HG03575 (cell line): ENCODE results near the gene CCM2.

Source experiments
- ATAC-seq: cut with Tn5 transposase; IDR thresholded peaks from one replicate; pipeline ENCODE4 v1.9.1; 2021; ENCODE audit not compliant: unreplicated experiment, insufficient number of reproducible peaks, low FRiP score; ENCODE audit errors: extremely low read depth

The CCM2 gene

DNA sequence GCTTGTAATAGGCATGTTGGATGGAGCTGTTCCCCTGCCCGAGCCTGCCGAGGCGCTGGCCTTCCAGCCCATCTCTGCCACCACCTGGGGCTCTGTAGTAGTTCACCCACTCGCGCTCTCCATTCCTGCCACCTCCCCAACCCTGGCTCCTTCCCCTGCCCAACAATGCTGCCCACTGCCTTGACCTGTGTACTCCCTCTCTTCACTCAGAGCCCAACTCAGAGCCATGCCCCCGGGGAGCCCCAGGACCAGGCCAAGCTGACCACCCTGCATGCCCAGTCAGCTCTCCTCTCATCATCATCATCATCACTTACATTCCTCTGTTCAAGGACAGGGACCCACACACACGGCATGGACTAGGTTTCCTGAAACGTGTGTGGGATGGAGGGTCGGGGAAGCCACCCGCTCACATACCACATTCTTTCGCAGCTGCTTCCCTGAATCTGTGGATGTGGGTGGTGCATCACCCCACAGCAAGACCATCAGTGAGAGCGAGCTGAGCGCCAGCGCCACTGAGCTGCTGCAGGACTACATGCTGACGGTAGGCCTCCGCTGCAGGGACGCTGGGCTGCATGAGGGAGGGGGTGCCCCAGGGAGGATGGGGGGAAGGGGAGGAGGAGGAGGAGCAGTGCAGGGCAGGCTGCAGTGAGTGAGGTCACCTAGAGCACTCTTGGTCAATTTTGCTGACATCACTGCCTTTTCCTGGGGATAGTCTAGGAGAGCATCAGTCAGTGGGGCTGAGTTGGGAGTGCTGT lies 73.2 kb downstream of the CCM2 start:
- no peak for ATAC-seq

DNA sequence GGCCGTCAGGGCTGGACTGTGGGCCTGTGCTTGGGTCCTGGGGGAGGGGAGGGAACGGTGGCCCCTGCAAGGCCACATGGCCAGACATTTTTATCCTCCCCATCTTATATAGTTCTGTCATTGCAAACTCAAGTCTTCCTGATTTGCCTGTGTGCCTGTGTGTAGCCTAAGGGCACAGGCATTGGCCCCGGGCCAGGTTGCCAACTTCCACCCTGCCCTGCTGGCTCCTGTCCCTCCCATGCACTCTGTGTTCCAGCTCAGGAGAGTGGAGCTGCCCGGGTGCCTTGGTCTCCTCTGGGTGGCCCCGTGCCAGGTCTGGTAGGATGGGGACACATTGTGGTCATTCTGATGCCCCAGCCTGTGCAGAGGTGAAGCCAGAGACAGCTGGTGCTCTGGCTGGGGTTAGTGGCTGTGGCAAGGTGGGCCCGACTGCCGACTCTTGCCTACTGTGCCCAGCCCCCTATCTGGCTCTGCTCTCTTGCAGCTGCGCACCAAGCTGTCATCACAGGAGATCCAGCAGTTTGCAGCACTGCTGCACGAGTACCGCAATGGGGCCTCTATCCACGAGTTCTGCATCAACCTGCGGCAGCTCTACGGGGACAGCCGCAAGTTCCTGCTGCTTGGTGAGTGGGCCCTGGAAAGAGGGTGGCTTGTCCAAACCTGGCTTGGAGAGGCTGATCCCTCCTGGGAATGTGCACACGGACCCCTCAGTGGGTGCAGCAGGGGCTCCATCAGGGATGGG lies 74.0 kb downstream of the CCM2 start:
- no peak for ATAC-seq

DNA sequence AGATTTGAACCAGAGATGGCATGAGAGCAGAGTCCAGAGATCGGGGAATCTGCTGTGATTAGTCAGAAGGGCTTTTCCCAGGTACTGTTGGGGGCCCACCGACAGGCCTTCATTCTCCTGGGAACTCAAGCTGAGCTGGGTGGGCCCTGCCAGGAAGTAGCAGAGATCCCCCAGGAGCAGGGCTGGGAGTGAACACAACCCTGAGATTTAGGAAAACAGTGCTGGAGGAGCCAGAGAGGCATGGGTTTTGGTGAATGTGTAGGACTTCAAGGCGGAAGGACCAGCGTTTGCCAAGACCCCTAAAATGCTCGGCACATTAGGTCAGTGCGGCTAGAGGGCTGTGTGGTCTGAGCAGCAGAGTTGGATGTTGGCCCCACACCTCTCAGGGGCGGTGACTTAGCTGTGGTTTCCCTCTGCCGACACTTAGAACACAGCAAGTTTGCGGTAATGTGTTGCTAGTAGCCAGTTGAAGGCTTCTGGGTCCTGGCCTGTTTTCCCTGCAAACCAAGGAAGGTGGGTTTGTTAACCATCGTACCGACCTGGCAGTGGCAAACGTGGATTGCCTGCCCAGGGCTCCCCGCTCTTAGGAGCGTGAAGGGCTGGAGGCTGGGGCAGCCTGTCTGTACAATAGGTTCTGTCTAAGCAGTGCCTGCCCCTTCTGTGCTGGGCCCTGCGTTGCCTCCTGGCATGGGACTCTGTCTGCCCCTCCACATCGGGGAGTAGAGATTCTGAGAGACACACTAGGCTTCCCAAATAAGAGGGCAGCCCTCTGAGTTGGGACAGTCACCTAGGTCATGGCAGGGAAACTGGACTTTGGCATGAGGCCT lies 74.7 kb downstream of the CCM2 start:
- ATAC-seq: no peak

DNA sequence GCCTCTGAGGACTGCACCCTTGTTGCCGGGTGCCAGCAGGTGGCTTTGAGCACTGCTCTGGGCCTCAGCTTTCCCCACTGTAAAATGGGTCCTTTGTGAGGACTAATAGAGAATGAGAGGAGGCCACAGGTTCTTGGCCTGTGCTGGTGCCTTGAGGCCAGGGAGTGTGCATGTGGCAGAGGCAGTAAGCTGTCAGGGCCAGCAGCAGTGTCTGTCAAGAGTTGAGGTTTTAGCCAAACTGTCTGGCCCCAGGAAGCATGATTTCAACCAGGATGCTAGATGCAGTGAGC lies 75.3 kb downstream of the CCM2 start:
- no peak for ATAC-seq

DNA sequence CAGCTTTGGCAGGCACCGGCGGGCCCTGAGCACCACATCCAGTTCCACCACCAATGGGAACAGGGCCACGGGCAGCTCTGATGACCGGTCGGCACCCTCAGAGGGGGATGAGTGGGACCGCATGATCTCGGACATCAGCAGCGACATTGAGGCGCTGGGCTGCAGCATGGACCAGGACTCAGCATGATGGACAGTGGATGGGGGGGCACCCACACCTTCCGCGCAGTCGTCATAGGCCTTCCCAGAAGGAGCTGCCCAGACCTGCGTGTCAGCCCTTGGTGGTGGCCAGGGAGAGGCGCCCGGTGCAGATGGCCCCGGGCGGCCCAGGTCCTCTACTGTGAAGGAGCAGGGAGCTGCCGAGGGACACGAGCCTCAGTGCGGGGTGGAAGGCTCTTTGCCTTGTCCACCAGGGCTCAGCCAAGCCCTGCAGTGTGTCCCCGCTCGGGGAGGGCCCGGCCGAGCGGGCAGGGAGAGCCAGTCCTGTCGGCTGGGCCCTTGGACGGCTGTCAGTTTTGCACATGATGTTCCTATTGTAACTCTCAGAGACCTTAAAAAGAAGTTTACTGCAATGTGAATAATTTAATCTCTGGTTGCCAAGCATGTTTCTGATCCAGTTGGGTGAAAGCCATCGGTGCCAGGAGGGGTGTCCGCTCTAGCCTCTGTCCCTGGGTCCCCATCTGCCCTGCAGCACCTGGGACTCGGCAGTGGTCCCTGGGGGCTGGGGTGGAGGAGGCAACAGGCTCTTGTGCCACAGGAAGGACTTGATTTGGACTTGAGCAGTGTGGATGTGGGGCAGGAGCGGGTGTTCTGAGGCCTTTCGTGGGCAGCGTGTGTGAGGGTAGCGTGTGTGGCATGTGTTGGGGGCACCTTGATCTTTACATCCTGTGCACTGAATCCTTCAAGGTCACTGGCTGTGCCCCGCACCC lies 76.1 kb downstream of the CCM2 start:
- no peak for ATAC-seq

DNA sequence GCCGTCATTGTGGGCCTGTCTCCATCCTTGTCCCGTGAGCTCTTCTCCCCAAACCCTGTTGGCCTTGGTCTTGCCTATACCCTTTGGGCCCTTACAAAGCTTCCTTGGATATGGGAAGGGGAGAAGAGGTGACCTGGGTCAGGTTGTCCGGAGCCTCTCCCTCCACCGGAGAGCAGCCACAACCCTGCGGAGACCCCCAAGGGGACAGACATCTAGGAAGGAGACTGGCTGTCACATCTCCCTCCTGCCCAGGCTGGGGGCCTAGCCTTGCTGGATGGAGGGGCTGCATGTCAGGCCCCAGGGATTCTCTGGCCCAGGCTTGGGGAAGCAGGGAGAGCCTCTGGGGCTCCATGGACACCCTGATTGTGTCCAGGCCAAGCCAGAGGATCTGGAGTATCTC lies 76.9 kb downstream of the CCM2 start:
- no peak for ATAC-seq

DNA sequence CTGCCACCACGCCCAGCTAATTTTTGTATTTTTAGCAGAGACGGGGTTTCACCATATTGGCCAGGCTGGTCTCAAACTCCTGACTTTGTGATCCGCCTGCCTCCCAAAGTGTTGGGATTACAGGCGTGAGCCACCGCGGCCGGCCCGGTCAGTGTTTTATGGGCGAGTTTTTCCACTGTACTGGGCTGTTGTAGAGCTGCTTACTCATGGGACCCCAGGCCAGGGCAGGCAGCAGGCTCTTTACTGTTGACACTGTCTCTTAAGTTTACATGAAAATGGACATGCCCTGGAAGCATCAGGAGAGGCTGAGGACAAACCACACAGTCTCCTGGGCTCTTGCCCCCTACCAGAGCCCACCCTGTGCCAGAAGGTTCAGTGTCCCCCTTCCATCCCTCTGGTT lies 77.6 kb downstream of the CCM2 start:
- no peak for ATAC-seq

DNA sequence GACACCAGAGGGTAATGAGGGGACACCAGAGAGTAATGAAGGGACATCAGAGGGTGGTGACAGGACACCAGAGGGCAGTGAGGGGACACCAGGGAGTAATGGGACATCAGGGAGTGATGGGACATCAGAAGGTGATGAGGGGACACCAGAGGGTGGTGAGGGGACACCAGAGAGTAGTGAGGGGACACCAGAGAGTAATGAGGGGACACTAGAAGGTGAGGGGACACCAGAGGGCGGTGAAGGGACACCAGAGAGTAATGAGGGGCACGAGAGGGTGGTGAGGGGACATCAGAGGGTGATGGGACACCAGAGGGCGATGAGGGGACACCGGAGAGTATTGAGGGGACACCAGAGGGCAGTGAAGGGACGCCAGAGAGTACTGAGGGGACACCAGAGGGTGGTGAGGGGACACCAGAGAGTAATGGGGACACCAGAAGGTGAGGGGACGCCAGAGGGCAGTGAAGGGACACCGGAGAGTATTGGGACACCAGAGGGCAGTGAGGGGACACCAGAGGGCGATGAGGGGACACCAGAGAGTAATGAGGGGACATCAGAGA lies 78.2 kb downstream of the CCM2 start:
- ATAC-seq: no peak

DNA sequence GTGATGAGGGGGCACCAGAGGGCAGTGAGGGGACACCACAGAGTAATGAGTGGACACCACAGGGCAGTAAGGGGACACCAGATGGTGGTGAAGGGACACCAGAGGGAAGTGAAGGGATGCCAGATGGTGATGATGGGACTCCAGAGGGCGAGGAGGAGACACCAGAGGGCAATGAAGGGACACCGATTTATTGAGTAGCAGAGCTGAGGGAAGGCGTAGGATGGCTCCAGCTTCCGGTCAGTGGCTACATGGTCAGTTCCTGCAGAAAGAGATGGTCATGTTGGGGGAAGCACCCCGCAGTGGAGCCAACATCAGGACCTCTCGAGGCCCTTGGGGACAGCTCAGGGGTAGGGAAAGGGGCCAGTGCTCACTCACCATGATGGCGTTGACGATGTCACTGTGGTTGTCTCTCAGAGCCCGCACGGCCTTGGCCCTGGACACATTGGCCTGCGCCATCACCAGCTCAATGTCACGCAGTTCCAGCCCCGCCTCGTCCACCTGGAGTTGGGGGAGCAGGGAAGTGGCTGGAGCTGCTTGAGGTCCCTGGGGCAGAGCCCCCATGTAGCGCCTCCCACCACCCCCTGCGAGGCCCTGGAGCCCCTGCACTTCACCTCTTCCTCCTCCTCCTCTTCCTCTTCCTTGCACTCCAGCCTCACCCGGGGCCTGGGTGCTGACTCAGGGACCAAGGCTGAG lies 80.4 kb downstream of the CCM2 start:
- ATAC-seq: no peak

DNA sequence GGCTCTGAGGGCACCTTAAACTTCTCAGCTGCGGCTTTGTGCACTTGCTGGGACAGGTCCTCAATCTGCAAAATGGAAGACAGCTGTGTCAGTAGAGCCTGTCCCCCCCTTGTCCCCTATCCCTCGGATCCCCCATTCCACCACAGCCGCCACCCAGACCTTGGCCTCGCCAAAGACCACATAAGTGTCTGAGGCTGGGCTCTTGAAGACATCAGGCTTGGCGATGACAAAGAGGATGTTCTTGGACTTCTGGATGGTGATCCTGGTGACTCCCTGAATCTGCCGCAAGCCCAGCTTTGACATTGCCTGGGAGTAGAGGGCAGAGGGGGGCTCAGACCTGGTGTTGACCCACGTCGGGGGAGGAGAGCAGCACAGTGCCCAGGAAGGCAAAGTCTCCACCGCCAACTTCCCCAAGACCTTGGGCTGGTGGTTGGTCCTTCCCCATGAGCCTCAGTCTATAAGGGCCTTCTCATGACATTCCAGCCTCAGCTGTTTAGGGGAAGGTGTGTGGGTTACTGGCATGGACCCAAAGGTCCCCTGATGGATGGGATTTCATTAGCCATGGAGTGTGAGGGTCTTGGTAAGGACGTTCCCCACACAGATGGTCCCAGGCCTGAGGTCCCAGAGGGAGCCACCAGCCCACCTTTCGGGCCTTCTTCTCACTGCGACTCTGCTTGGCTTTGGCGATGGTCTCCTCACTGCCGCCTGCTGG lies 81.1 kb downstream of the CCM2 start:
- ATAC-seq: no peak

DNA sequence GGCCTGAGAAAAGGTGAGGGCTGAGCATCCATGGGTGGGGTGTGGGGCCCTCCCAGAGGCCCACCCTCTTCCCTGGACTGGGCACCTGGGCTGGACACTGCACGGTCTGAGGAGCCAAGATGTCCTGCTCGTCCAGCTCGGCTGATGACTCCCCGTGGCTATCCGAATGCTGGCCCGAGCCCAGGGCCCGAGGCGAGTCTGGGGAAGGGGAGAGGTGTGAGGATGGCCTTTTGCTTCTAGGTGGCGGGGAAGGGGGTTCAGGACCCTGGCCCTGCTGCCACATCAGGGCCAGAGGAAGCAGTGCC lies 81.6 kb downstream of the CCM2 start:
- ATAC-seq: no peak

DNA sequence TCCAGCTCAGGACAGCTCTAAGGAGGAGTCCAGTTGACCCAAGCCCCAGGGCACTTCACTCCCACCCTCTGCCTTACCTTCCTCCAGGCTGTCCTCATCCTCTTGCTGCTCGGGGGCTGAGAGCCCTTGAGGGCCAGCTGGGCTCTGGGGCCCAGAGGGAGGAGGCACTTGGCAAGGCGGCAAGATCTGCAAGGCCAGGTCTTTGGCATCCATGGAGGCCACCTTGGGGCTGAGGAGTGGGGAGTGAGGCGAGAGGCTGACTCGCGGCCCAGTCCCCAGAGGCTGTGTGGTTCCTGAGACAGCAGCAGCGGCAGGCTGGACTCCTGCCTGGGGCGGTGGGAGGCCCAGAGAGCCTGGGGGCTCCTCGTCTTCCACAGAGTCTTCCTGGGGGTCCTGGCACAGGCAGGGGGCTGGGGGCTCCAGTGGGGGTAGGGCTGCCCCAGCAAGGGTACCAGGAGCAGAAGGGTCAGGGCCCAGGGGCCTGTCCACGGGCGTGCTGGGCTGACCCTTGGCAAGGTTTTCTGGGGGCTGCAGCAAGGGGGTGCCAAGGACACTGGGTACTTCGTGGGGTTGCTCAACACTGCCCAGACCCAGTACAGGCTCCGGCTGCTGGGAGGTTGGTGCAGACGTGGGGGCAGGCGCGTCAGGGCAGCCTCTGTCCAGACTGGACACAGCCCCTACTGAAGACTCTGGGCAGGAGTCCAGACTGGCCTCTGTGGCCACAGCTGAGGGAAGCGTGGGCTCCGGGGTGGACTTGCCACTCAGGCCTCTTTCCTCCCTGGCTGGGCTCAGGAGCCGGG lies 82.2 kb downstream of the CCM2 start:
- no peak for ATAC-seq

DNA sequence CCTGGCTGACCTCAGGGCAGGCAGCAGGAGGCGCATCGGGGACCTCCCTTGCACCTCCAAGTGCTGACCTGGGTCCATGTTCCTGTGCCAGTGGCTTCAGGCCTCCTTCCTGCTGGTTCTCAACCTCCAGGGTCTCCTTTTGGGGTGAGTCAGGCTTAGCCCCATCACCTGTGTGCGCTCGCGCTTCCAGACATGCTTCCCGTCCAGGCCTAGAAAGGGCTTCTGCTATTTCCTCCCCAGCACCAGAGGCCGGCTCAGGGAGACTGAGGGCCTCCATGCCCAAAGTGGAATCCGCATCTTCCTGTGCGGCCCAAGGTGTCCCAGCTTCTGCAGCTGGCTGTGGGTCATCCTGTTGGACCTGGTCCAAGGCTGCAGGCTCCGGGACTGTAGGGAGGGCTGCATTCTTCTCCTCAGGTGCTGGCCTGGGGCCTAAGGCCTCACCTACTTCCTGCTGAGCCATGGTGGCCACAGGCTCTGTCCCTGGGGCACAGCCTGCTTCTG lies 82.9 kb downstream of the CCM2 start:
- ATAC-seq: no peak

DNA sequence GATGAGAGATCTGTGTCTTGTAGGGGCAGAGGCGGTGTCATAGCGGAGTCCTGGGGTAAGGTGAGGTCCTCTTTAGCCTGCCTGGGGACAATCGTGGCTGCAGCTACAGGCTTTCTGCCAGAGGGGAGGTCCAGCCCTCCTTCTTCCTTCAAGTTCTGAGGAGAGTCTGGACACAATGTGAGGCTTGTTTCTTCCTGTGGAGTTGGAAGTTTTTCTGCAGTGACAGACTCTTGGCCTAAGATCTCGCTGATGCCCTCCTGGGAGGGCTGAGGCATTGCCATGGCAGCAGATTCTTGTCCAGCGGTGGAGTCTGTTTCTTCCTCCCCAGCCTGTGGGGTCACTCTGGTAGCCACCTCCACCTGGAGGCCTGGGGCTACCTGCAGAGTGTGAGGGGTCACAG lies 84.3 kb downstream of the CCM2 start:
- ATAC-seq: no peak

DNA sequence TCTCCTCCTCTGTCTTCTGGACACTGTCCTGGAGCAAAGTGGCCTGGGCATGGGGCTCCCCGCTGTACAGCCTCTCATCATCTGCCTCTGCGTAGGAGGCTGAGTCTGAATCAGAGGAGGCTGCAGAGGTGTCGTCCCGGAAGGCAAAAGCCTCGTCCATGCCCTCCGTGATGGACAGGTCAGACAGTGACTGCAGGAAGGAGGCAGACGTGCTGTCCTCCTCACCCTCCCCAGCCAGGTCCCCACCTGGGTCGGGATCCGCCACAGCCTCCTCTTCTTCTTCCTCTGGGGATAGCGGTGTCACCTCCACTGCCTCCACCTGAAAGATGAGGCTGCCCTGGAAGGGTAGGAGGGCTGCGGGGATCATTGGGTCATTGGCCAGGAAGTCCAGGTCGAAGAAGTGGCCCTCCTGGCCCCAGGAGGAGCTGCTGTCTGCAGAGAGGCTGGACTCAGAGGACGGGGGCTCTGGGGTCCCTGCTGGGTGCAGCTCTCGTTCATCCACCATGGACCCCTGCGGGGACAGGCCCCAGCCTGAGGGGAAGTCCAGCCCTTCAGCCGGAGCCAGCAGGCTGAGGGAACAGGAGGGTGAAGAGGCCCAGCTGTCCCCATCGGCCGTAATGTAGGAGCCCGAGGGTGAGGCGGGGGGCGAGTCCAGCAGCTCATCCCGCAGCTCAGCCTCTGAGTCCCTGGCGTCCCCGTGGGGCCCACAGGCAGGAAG lies 85.1 kb downstream of the CCM2 start:
- no peak for ATAC-seq

DNA sequence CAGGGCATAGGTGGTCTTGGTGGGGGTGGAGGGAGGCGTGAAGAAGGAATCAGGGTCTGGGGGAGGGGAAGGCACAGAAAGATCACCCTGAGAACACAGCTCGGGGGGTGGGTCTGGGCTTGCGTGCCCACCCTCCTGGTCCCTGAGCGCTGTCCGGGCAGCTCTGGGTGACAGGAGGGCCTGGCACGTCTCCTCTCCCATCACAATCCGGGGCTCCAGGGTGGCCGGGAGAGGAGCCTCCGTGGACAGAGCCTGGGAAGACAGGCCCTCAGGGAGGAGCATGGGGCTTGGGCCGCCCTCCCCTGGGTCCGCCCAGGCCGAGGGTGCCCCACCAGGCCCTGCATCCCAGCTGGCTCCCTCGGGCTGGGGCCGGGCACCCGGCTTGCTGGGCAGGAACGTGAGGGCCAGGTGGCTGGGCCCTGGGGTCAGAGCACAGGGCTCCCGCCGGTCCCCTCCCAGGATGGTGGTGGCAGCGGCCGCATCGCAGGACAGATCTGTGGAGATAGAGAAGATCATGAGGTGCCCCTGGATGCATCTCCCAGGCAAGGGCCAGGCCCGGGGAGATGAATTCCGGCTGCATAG lies 85.7 kb downstream of the CCM2 start:
- ATAC-seq: no peak
